ENCODE data around the gene TMEM115. TPM values are rescaled to one million over a fixed set of nuclear protein-coding genes. Genes with fewer than 3 reads are reported as not detected.

TMEM115 gene
- total and polyA plus RNA-seq, 2 experiments from 2014 or later, result 17.8 to 49.2 TPM

GRCh38 chr3:50320853-50321335 is 38.4 kb downstream of the TMEM115 start:
- Mint-ChIP-seq H3K27me3 (ENCODE audit: insufficient read depth, low read depth, poor library complexity) (peaks cover 11% of the 10 kb centered on the region), H3K4me3 (peak overlapping the region; percentile 86), H3K4me1 (peaks cover 43% of the 10 kb centered on the region), H3K27ac (peak overlapping the region; percentile 82; the same call in 1 of the 2 replicates), H3K36me3 (ENCODE audit: low read depth) (peaks cover 51% of the 10 kb centered on the region), H3K9me3 (no peaks in the 10 kb centered on the region)
- H4K20me1 ChIP-seq (replicated peaks; ENCODE audit: insufficient read depth), result peaks cover 5% of the 10 kb centered on the region; the same call in 1 of the 2 replicates
- ATAC-seq (peak; percentile 41), DNase-seq (ENCODE audit: low spot score) (peak; percentile 91)
- peak overlapping the region; percentile 97 for H3K4me3 ChIP-seq
- peak overlapping the region; percentile 100 for H3K27ac ChIP-seq (ENCODE audit: low read depth)
- H3K9me2 ChIP-seq (ENCODE audit: insufficient read depth), result no peaks in the 10 kb centered on the region
- H3K27me3 ChIP-seq (ENCODE audit: insufficient read depth), result no peaks in the 10 kb centered on the region
- peaks cover 20% of the 10 kb centered on the region; the same call in 1 of the 2 replicates for H3F3A ChIP-seq (replicated peaks; ENCODE audit: low read depth)
- peaks cover 15% of the 10 kb centered on the region for H3K4me1 ChIP-seq (ENCODE audit: insufficient read depth)
- H3K4me2 ChIP-seq, result peak overlapping the region; percentile 99
- no peak for TF ChIP-seq JUNB (IDR thresholded peaks at IDR 0.05; ENCODE audit: unreplicated experiment)
- no peak for TF ChIP-seq ZNF114 (CRISPR knock-in tag; IDR thresholded peaks at IDR 0.05)
- TF ChIP-seq POLR2AphosphoS5 (IDR thresholded peaks at IDR 0.05; ENCODE audit: low read depth), result no peak
- TF ChIP-seq STAT1 (IDR thresholded peaks at IDR 0.05; ENCODE audit: unreplicated experiment), result no peak
- TF ChIP-seq NANOG (IDR thresholded peaks at IDR 0.05; ENCODE audit: borderline replicate concordance), result no peak
- TF ChIP-seq, protein P1, sequence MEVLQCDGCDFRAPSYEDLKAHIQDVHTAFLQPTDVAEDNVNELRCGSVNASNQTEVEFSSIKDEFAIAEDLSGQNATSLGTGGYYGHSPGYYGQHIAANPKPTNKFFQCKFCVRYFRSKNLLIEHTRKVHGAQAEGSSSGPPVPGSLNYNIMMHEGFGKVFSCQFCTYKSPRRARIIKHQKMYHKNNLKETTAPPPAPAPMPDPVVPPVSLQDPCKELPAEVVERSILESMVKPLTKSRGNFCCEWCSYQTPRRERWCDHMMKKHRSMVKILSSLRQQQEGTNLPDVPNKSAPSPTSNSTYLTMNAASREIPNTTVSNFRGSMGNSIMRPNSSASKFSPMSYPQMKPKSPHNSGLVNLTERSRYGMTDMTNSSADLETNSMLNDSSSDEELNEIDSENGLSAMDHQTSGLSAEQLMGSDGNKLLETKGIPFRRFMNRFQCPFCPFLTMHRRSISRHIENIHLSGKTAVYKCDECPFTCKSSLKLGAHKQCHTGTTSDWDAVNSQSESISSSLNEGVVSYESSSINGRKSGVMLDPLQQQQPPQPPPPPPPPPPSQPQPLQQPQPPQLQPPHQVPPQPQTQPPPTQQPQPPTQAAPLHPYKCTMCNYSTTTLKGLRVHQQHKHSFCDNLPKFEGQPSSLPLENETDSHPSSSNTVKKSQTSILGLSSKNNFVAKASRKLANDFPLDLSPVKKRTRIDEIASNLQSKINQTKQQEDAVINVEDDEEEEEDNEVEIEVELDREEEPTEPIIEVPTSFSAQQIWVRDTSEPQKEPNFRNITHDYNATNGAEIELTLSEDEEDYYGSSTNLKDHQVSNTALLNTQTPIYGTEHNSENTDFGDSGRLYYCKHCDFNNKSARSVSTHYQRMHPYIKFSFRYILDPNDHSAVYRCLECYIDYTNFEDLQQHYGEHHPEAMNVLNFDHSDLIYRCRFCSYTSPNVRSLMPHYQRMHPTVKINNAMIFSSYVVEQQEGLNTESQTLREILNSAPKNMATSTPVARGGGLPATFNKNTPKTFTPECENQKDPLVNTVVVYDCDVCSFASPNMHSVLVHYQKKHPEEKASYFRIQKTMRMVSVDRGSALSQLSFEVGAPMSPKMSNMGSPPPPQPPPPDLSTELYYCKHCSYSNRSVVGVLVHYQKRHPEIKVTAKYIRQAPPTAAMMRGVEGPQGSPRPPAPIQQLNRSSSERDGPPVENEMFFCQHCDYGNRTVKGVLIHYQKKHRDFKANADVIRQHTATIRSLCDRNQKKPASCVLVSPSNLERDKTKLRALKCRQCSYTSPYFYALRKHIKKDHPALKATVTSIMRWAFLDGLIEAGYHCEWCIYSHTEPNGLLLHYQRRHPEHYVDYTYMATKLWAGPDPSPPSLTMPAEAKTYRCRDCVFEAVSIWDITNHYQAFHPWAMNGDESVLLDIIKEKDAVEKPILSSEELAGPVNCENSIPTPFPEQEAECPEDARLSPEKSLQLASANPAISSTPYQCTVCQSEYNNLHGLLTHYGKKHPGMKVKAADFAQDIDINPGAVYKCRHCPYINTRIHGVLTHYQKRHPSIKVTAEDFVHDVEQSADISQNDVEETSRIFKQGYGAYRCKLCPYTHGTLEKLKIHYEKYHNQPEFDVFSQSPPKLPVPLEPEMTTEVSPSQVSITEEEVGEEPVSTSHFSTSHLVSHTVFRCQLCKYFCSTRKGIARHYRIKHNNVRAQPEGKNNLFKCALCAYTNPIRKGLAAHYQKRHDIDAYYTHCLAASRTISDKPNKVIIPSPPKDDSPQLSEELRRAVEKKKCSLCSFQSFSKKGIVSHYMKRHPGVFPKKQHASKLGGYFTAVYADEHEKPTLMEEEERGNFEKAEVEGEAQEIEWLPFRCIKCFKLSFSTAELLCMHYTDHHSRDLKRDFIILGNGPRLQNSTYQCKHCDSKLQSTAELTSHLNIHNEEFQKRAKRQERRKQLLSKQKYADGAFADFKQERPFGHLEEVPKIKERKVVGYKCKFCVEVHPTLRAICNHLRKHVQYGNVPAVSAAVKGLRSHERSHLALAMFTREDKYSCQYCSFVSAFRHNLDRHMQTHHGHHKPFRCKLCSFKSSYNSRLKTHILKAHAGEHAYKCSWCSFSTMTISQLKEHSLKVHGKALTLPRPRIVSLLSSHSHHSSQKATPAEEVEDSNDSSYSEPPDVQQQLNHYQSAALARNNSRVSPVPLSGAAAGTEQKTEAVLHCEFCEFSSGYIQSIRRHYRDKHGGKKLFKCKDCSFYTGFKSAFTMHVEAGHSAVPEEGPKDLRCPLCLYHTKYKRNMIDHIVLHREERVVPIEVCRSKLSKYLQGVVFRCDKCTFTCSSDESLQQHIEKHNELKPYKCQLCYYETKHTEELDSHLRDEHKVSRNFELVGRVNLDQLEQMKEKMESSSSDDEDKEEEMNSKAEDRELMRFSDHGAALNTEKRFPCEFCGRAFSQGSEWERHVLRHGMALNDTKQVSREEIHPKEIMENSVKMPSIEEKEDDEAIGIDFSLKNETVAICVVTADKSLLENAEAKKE (CRISPR knock-in tag; IDR thresholded peaks at IDR 0.05), result no peak
- no peak for TF ChIP-seq ZNF331 (CRISPR knock-in tag; IDR thresholded peaks at IDR 0.05; ENCODE audit: low read depth)
- H3K79me2 ChIP-seq (replicated peaks; ENCODE audit: insufficient read depth), result peaks cover 26% of the 10 kb centered on the region
- H2AFZ ChIP-seq, result no peak overlapping the region
- H3K36me3 ChIP-seq (ENCODE audit: insufficient read depth), result peaks cover 8% of the 10 kb centered on the region

Data from GM23338 (cell line).